Measurements from ENCODE around the gene CPZ.
"Not testable (repeated sequence)": the region's sequence is repeated elsewhere in the genome, so short reads cannot be mapped to it uniquely, and the experiment has no call there.

CPZ gene

DNA sequence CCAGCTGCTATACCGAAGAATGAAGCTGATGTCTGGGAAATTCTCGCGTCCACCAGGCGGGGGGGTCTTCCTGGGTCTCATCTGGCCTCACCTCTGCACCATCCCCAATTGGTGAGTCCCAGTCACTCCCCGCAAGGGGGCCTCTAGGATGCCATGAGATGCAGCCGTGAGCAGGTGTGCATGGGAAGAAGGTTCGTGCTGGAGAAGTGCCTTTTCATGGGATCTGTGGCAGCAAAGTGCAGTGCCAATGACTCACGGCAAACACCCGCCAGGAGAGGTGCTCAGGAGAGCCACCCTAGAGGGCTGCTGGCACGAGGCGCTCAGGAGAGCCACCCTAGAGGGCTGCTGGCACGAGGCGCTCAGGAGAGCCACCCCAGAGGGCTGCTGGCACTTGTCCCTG is 55.1 kb downstream of the CPZ start:
- no peaks in the 10 kb centered on the region for H3K36me3 ChIP-seq (ENCODE audit: insufficient read depth, low read depth, low read length)
- H3K4me3 ChIP-seq (ENCODE audit: low read length), result no peak overlapping the region
- no peaks in the 10 kb centered on the region for H3K4me1 ChIP-seq (ENCODE audit: insufficient read depth, low read length)
- H3K27me3 ChIP-seq (ENCODE audit: insufficient read depth, low read length), result no peaks in the 10 kb centered on the region; the same call in 1 of the 2 replicates
- H3K9me3 ChIP-seq (ENCODE audit: insufficient read depth, low read depth, low read length), result no peaks in the 10 kb centered on the region
- no peak overlapping the region for H3K27ac ChIP-seq (ENCODE audit: low read length)
- H3K9ac ChIP-seq (ENCODE audit: low read depth, low read length), result no peak overlapping the region

GRCh38 chr4:8648296-8648695 is 55.7 kb downstream of the CPZ start:
- Histone ChIP-seq H3K27me3 (ENCODE audit: insufficient read depth, low read length) (no peaks in the 10 kb centered on the region; the same call in 1 of the 2 replicates), H3K4me3 (ENCODE audit: low read length) (no peak overlapping the region), H3K27ac (ENCODE audit: low read length) (no peak overlapping the region), H3K36me3 (ENCODE audit: insufficient read depth, low read depth, low read length) (no peaks in the 10 kb centered on the region), H3K9me3 (ENCODE audit: insufficient read depth, low read depth, low read length) (no peaks in the 10 kb centered on the region), H3K4me1 (ENCODE audit: insufficient read depth, low read length) (peaks cover 3% of the 10 kb centered on the region; the same call in 1 of the 2 replicates), H3K9ac (ENCODE audit: low read depth, low read length) (no peak overlapping the region)

DNA sequence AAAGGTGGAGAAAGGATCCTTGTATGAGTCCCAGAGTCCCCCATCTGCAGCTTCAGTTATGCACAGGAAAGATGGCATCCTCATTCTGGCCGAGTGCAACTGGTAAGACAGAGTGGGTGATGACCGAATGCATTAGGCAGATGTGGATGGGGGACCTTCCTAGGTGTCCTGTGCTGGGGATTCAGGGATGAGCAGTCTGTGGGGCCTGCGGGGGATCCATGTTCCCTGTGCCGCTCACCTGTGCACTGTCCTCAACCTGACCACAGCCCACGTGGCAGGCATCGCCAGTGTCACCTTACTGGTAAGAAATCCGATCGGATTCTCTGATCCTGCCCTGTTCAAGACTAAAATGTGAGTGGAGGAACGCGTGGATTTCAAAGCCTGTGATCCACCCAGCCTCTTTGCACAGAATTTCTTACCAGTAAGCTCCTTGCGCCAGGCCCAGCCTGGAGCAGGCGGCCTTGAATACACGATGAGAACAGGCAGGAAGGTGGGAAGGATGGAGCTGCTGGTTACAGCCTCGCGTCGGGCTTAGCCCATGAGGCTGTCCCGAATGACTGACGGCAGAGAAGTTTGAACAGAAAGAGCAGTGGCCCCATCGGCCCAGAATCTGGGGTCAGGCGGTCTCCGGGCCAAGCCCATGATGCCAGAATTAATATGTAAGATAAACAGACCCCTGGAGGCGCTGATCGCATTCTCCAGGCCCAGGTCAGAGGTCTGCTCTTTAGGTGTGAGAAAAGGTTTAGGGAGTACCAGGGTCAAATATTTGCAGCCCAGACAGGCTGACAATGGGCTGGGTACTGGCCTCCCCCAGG is 56.5 kb downstream of the CPZ start:
- peaks cover 3% of the 10 kb centered on the region; the same call in 1 of the 2 replicates for H3K4me1 ChIP-seq (ENCODE audit: insufficient read depth, low read length)
- H3K9ac ChIP-seq (ENCODE audit: low read depth, low read length), result no peak overlapping the region
- H3K4me3 ChIP-seq (ENCODE audit: low read length), result no peak overlapping the region
- H3K27me3 ChIP-seq (ENCODE audit: insufficient read depth, low read length), result no peaks in the 10 kb centered on the region
- H3K36me3 ChIP-seq (ENCODE audit: insufficient read depth, low read depth, low read length), result no peaks in the 10 kb centered on the region
- no peaks in the 10 kb centered on the region for H3K9me3 ChIP-seq (ENCODE audit: insufficient read depth, low read depth, low read length)
- H3K27ac ChIP-seq (ENCODE audit: low read length), result no peak overlapping the region

GRCh38 chr4:8649631-8650361 is 57.2 kb downstream of the CPZ start:
- H3K9ac ChIP-seq (ENCODE audit: low read depth, low read length), result no peak overlapping the region
- H3K9me3 ChIP-seq (ENCODE audit: insufficient read depth, low read depth, low read length), result no peaks in the 10 kb centered on the region
- peaks cover 3% of the 10 kb centered on the region; the same call in 1 of the 2 replicates for H3K4me1 ChIP-seq (ENCODE audit: insufficient read depth, low read length)
- H3K27ac ChIP-seq (ENCODE audit: low read length), result no peak overlapping the region
- H3K36me3 ChIP-seq (ENCODE audit: insufficient read depth, low read depth, low read length), result no peaks in the 10 kb centered on the region
- H3K27me3 ChIP-seq (ENCODE audit: insufficient read depth, low read length), result no peaks in the 10 kb centered on the region
- no peak overlapping the region for H3K4me3 ChIP-seq (ENCODE audit: low read length)

DNA sequence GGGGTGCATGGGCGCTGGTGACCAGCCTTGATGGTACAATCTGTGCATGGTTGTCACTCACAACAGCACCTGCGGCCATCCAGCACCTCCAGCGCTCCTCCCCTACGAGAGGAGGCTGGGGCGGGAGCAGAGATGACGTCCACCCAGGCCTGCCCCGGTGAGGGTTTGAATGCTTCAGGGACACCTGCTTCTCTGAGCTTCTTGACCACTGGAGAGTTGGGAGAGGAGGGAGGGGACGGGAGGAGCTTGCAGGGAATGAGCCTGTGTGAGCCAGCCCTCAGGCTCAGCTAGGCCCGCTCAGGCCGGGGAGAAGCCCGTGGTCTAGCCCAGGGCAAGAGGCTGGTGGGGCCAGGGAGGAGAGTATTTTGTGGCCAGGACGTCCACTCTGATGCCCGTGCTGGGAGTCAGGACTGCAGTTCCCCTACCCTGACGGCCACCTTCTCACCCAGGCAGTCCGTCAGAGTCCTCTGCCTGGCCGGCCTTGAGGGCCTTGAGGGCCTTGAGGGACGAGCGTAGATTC is 59.2 kb downstream of the CPZ start:
- H3K9ac ChIP-seq (ENCODE audit: low read depth, low read length), result no peak overlapping the region
- H3K27me3 ChIP-seq (ENCODE audit: insufficient read depth, low read length), result no peaks in the 10 kb centered on the region
- H3K9me3 ChIP-seq (ENCODE audit: insufficient read depth, low read depth, low read length), result no peaks in the 10 kb centered on the region
- H3K4me3 ChIP-seq (ENCODE audit: low read length), result no peak overlapping the region
- peaks cover 3% of the 10 kb centered on the region; the same call in 1 of the 2 replicates for H3K4me1 ChIP-seq (ENCODE audit: insufficient read depth, low read length)
- no peaks in the 10 kb centered on the region for H3K36me3 ChIP-seq (ENCODE audit: insufficient read depth, low read depth, low read length)
- no peak overlapping the region for H3K27ac ChIP-seq (ENCODE audit: low read length)

DNA sequence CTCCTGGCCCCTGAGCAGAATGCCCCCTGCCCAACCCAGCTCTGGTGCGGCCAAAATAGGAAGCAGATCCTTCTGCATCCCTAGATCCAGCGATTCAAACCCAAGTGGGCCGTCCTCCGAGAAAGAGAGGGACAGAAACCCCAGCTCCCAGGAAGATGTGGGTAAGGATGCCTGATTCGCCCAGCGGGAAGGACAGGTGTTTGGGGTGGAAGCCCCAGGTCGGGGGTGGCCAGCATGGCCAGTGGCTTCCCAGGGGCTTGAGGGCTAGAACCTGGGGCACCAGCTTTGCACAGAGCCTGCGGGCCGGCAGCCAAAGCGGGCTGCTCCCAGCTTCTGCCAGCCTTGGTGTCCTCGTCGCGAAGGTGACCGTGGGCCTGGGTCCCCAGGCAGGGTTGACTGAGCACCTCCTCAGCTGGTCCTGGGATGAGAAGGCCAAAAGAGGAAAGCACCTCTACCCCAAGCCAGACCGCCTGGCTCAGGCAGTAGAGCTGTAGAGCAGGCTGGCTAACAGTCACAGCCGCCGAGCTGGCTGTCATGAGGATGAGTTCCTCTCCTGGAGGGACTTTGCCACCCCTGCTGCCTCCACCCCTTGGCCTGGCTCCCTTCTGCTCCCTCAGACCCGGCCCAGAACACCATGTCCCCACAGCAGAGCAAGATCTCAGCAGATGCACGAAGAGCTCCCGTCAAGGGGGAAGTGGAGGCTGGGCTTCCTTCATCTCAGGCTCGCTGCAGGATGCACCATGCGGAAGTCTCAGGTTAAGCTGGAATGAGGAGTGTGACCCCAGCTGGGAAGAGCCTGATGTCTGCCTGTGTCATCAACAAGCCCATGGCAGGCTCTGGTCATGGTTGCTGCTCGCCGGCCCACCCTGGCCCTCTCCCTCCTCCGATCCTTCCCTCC is 59.9 kb downstream of the CPZ start:
- Histone ChIP-seq H3K27ac (ENCODE audit: low read length) (no peak overlapping the region), H3K9ac (ENCODE audit: low read depth, low read length) (peak overlapping the region; percentile 59), H3K4me1 (ENCODE audit: insufficient read depth, low read length) (peaks cover 3% of the 10 kb centered on the region; the same call in 1 of the 2 replicates), H3K4me3 (ENCODE audit: low read length) (no peak overlapping the region), H3K9me3 (ENCODE audit: insufficient read depth, low read depth, low read length) (no peaks in the 10 kb centered on the region), H3K36me3 (ENCODE audit: insufficient read depth, low read depth, low read length) (no peaks in the 10 kb centered on the region), H3K27me3 (ENCODE audit: insufficient read depth, low read length) (no peaks in the 10 kb centered on the region)

- H3K9me3 ChIP-seq (ENCODE audit: insufficient read depth, low read depth, low read length), result no peaks in the 10 kb centered on the region
- peaks cover 3% of the 10 kb centered on the region; the same call in 1 of the 2 replicates for H3K4me1 ChIP-seq (ENCODE audit: insufficient read depth, low read length)
- H3K9ac ChIP-seq (ENCODE audit: low read depth, low read length), result peak overlapping the region; percentile 59; the same call in 1 of the 2 replicates
- no peak overlapping the region for H3K4me3 ChIP-seq (ENCODE audit: low read length)
- H3K27ac ChIP-seq (ENCODE audit: low read length), result no peak overlapping the region
- no peaks in the 10 kb centered on the region for H3K36me3 ChIP-seq (ENCODE audit: insufficient read depth, low read depth, low read length)
- H3K27me3 ChIP-seq (ENCODE audit: insufficient read depth, low read length), result no peaks in the 10 kb centered on the region
Measured at GRCh38 chr4:8653326-8654000, 60.9 kb downstream of the CPZ start.

GRCh38 chr4:8654139-8654538 is 61.6 kb downstream of the CPZ start:
- H3K9ac ChIP-seq (ENCODE audit: low read depth, low read length); H3K9me3 ChIP-seq (ENCODE audit: insufficient read depth, low read depth, low read length); H3K36me3 ChIP-seq (ENCODE audit: insufficient read depth, low read depth, low read length); H3K4me3 ChIP-seq (ENCODE audit: low read length); H3K27ac ChIP-seq (ENCODE audit: low read length); H3K4me1 ChIP-seq (ENCODE audit: insufficient read depth, low read length); H3K27me3 ChIP-seq (ENCODE audit: insufficient read depth, low read length): not testable (repeated sequence)

DNA sequence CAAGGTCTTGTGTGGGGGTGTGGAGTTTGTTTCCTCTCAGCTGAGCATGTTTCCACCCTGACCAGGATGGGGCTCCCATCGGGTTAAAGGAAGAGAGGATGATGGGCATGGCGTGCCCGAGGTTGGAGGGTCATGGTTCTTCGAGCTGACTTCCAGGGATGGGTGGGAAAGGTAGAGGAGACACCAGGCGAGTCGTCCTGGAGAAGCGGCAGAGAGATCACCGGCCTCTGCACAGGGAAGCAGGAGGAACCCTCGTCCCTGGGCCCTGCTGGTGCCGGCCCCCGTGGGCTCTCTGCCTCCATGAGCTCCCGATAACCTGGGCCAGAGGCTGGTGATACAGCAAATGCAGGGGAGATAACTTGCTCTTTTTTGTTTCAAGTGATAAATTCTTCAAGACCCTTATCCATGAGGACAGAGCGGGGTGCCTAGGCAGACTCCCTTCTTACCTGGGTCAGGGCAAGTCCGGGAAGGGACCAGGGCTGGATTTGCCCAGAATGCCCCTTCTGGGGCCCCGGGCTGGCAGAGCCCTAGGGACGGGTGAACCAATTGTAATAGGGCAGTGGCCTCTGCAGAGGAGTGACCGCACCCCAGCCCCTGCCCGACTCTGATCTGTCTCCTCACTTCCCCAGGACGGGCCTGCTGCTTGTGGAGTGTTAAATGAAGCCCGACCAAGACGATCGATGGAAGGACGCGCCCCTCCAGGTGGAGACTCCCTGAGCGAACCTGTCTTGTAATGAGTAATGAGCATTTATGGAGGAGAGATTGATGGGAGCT is 63.0 kb downstream of the CPZ start:
- H3K4me1 ChIP-seq (ENCODE audit: insufficient read depth, low read length), result peaks cover 3% of the 10 kb centered on the region; the same call in 1 of the 2 replicates
- no peak overlapping the region for H3K9ac ChIP-seq (ENCODE audit: low read depth, low read length)
- no peak overlapping the region for H3K27ac ChIP-seq (ENCODE audit: low read length)
- no peaks in the 10 kb centered on the region for H3K9me3 ChIP-seq (ENCODE audit: insufficient read depth, low read depth, low read length)
- H3K36me3 ChIP-seq (ENCODE audit: insufficient read depth, low read depth, low read length), result no peaks in the 10 kb centered on the region
- H3K27me3 ChIP-seq (ENCODE audit: insufficient read depth, low read length), result no peaks in the 10 kb centered on the region
- no peak overlapping the region for H3K4me3 ChIP-seq (ENCODE audit: low read length)

DNA sequence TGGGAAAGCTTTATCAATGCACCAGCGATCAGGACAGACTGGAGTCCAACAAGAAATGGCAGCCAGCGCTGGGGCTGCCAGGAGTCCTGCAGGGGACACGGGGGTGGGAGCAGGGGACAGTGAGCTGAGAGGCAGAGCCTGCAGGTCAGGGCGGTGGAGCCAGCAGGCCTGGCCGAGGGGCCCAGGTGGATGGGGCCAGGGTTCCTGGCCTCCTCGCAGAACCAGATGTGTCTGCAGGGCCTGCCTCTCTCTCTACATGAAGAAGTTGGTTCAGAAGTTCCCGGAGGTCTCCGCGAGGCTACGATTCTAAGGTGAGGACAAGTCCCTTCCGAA is 63.6 kb downstream of the CPZ start:
- H3K27ac ChIP-seq (ENCODE audit: low read length), result no peak overlapping the region

More for the DNA sequence above, 63.6 kb downstream of the CPZ start:
- H3K36me3 ChIP-seq (ENCODE audit: insufficient read depth, low read depth, low read length), result no peaks in the 10 kb centered on the region
- H3K27me3 ChIP-seq (ENCODE audit: insufficient read depth, low read length), result no peaks in the 10 kb centered on the region
- H3K9ac ChIP-seq (ENCODE audit: low read depth, low read length), result no peak overlapping the region
- H3K4me3 ChIP-seq (ENCODE audit: low read length), result no peak overlapping the region
- peaks cover 3% of the 10 kb centered on the region; the same call in 1 of the 2 replicates for H3K4me1 ChIP-seq (ENCODE audit: insufficient read depth, low read length)
- H3K9me3 ChIP-seq (ENCODE audit: insufficient read depth, low read depth, low read length), result no peaks in the 10 kb centered on the region

Data from iPS-20b (cell line).